Measurements from ENCODE around the gene NANOS3. TPM values are rescaled to one million over a fixed set of nuclear protein-coding genes. Genes with fewer than 3 reads are reported as not detected.
A peak's percentile ranks its signal among the peaks of the same experiment; 100 is the strongest.

NANOS3 gene
- total and polyA plus RNA-seq, 4 donors: not detected

GRCh38 chr19:13864046-13864666, 12.8 kb upstream of the NANOS3 start:
- peaks cover 5 to 14% (median 9%) of the 10 kb centered on the region in 4 donors for H3K4me1 ChIP-seq (ENCODE audit: control insufficient read depth in 4 of 4, insufficient read depth in 4 of 4, low read length in 3 of 4)
- TF ChIP-seq FOXA1 (IDR thresholded peaks at IDR 0.05): no peak
- no peak for TF ChIP-seq RXRA (IDR thresholded peaks at IDR 0.05)
- no peak for TF ChIP-seq EGR1 (IDR thresholded peaks at IDR 0.05; ENCODE audit: low read depth in 2 of 2)
- TF ChIP-seq REST (IDR thresholded peaks at IDR 0.05): no peak
- no peak for TF ChIP-seq CTCF (IDR thresholded peaks at IDR 0.05; ENCODE audit: low read depth, low read length, missing input control)
- TF ChIP-seq YY1 (IDR thresholded peaks at IDR 0.05): no peak
- TF ChIP-seq TAF1 (conservative IDR thresholded peaks at IDR 0.05): no peak
- TF ChIP-seq GABPA (IDR thresholded peaks at IDR 0.05 in 1 of 2, conservative IDR thresholded peaks at IDR 0.05 in 1 of 2): no peak
- no peak for TF ChIP-seq HNF4A (conservative IDR thresholded peaks at IDR 0.05)
- no peak for TF ChIP-seq RAD21 (IDR thresholded peaks at IDR 0.05)
- no peak for TF ChIP-seq HNF4G (IDR thresholded peaks at IDR 0.05)
- no peak for TF ChIP-seq MAX (IDR thresholded peaks at IDR 0.05)
- peaks cover 0 to 1% (median 0%) of the 10 kb centered on the region in 4 donors for H3K36me3 ChIP-seq (ENCODE audit: control insufficient read depth in 4 of 4, insufficient read depth in 3 of 4, low read depth in 1 of 4, low read length in 3 of 4)
- WGBS: 22% methylated on average over 13 of the region's 13 CpGs
- H3K27ac ChIP-seq (ENCODE audit: low read depth in 1 of 2, low read length in 2 of 2): no peak overlapping the region
- no peaks in the 10 kb centered on the region for H3K9me3 ChIP-seq (ENCODE audit: control insufficient read depth in 4 of 4, low read length in 3 of 4)
- no peak for DNase-seq (ENCODE audit: low spot score)
- H3K9ac ChIP-seq (ENCODE audit: low read depth in 1 of 2, low read length in 2 of 2): no peak overlapping the region
- H3K27me3 ChIP-seq (ENCODE audit: control insufficient read depth in 4 of 4, insufficient read depth in 4 of 4, low read length in 3 of 4): peaks cover 0 to 8% (median 0%) of the 10 kb centered on the region in 4 donors
- H3K4me3 ChIP-seq (ENCODE audit: low read depth in 1 of 3, low read length in 3 of 3): no peak overlapping the region

GRCh38 chr19:13864667-13865570, 12.0 kb upstream of the NANOS3 start:
- 3% methylated on average over 113 of the region's 113 CpGs for WGBS
- Histone ChIP-seq H3K27ac (ENCODE audit: low read depth in 1 of 2, low read length in 2 of 2) (no peak overlapping the region), H3K9me3 (ENCODE audit: control insufficient read depth in 4 of 4, low read length in 3 of 4) (no peaks in the 10 kb centered on the region), H3K4me1 (ENCODE audit: control insufficient read depth in 4 of 4, insufficient read depth in 4 of 4, low read length in 3 of 4) (peaks cover 5 to 14% (median 9%) of the 10 kb centered on the region in 4 donors), H3K27me3 (ENCODE audit: control insufficient read depth in 4 of 4, insufficient read depth in 4 of 4, low read length in 3 of 4) (peaks cover 0 to 8% (median 0%) of the 10 kb centered on the region in 4 donors), H3K36me3 (ENCODE audit: control insufficient read depth in 4 of 4, insufficient read depth in 3 of 4, low read depth in 1 of 4, low read length in 3 of 4) (peaks cover 0 to 1% (median 0%) of the 10 kb centered on the region in 4 donors), H3K4me3 (ENCODE audit: low read depth in 1 of 3, low read length in 3 of 3) (peak overlapping the region in 1 of 3 donors; percentile 54), H3K9ac (ENCODE audit: low read depth in 1 of 2, low read length in 2 of 2) (no peak overlapping the region)
- DNase-seq (ENCODE audit: low spot score): no peak
- TF ChIP-seq ZBTB33 (IDR thresholded peaks at IDR 0.05): no peak
- no peak for TF ChIP-seq TAF1 (conservative IDR thresholded peaks at IDR 0.05)
- no peak for TF ChIP-seq NR2F2 (IDR thresholded peaks at IDR 0.05)
- no peak for TF ChIP-seq RAD21 (IDR thresholded peaks at IDR 0.05)
- no peak for TF ChIP-seq CTCF (IDR thresholded peaks at IDR 0.05; ENCODE audit: low read depth, low read length, missing input control)
- no peak for TF ChIP-seq FOXA2 (IDR thresholded peaks at IDR 0.05)
- TF ChIP-seq ATF3 (IDR thresholded peaks at IDR 0.05): no peak
- TF ChIP-seq JUND (IDR thresholded peaks at IDR 0.05): no peak
- no peak for TF ChIP-seq YY1 (IDR thresholded peaks at IDR 0.05)
- no peak for TF ChIP-seq FOXA1 (IDR thresholded peaks at IDR 0.05)

All from liver (tissue), 9 donors.